OCI-LY7 (cell line): ENCODE data around the gene RNF213. TPM values are rescaled to one million over a fixed set of nuclear protein-coding genes. Genes with fewer than 3 reads are reported as not detected.

Experiments
- BruUV-seq: library from RNA; stranded (reverse); fragments of 400-500 nt; replicated peaks from 2 replicates; lab custom pipeline; 2021; lab: Mats Ljungman, UMichigan
- CTCF ChIA-PET: fragments of 300-600 bp; sonication (Branson Sonifier 250); formaldehyde crosslinking; loops from one replicate; lab custom pipeline; 2022; ENCODE audit warnings: antibody characterized with exemption; ENCODE audit not compliant: unreplicated experiment; lab: Charles Lee
- POLR2A ChIA-PET: fragments of 300-600 bp; sonication (Branson Sonifier 250); formaldehyde crosslinking; loops from one replicate; lab custom pipeline; 2022; ENCODE audit warnings: antibody characterized with exemption; lab: Charles Lee
- DNase-seq: peaks from one replicate; pipeline ENCODE4 v3.0.0-alpha.2; 2015; ENCODE audit warnings: low spot score
- H2AFZ ChIP-seq: fragments of 200-600 bp; sonication (generic), shearing (Covaris generic); 2 replicates; pipeline ENCODE4 v1.6.1; 2014; ENCODE audit warnings: mild to moderate bottlenecking, antibody characterized with exemption, low read length, moderate library complexity
- H3K27ac ChIP-seq: fragments of 200-600 bp; sonication (generic); 2 replicates; pipeline ENCODE4 v1.5.1; 2014; ENCODE audit warnings: mixed run types, low read depth, mild to moderate bottlenecking, moderate library complexity, low read length, inconsistent platforms; ENCODE audit not compliant: poor library complexity, severe bottlenecking
- H3K36me3 ChIP-seq: fragments of 200-600 bp; sonication (generic); 2 replicates; pipeline ENCODE4 v1.6.1; 2014; ENCODE audit warnings: mild to moderate bottlenecking, antibody characterized with exemption, low read length, moderate library complexity, mixed read lengths; ENCODE audit not compliant: insufficient read depth
- H3K4me1 ChIP-seq: fragments of 200-600 bp; sonication (generic); 2 replicates; pipeline ENCODE4 v1.5.1; 2014; ENCODE audit warnings: mild to moderate bottlenecking, low read length; ENCODE audit not compliant: insufficient read depth, poor library complexity, severe bottlenecking
- H3K4me2 ChIP-seq: fragments of 200-600 bp; sonication (generic); 2 replicates; pipeline ENCODE4 v1.6.1; 2014; ENCODE audit warnings: mild to moderate bottlenecking, low read length
- H3K4me3 ChIP-seq: fragments of 200-600 bp; sonication (generic); 2 replicates; pipeline ENCODE4 v1.5.1; 2014; ENCODE audit warnings: mild to moderate bottlenecking, low read depth, low read length; ENCODE audit not compliant: poor library complexity, severe bottlenecking
- H3K79me2 ChIP-seq: fragments of 200-600 bp; sonication (generic); 2 replicates; pipeline ENCODE4 v1.6.1; 2016; ENCODE audit warnings: low read depth, mild to moderate bottlenecking, low read length, moderate library complexity, mixed read lengths; ENCODE audit not compliant: insufficient read depth
- H3K9me2 ChIP-seq: fragments of 200-600 bp; sonication (generic); 2 replicates; pipeline ENCODE4 v1.6.1; 2016; ENCODE audit warnings: mild to moderate bottlenecking, low read length, mixed read lengths; ENCODE audit not compliant: insufficient read depth
- H3K9me3 ChIP-seq: fragments of 200-600 bp; sonication (generic); 2 replicates; pipeline ENCODE4 v1.6.1; 2014; ENCODE audit warnings: mild to moderate bottlenecking, mixed run types, low read length, mixed read lengths
- H4K20me1 ChIP-seq: fragments of 200-600 bp; sonication (generic); 2 replicates; pipeline ENCODE4 v1.6.1; 2014; ENCODE audit warnings: mild to moderate bottlenecking, antibody characterized with exemption, low read length, moderate library complexity, mixed read lengths; ENCODE audit not compliant: insufficient read depth
- CTCF ChIP-seq: fragments of 200-600 bp; sonication (generic); conservative IDR thresholded peaks from 2 replicates; pipeline ENCODE4 v1.5.1; 2014; ENCODE audit warnings: mild to moderate bottlenecking, antibody characterized with exemption, low read length, moderate library complexity, mixed read lengths
- EZH2phosphoT487 ChIP-seq: fragments of 200-600 bp; sonication (generic); IDR thresholded peaks from 2 replicates; pipeline ENCODE4 v1.6.1; 2018; ENCODE audit warnings: low read depth, borderline replicate concordance, mild to moderate bottlenecking, mixed run types, antibody characterized with exemption, low read length, moderate library complexity, mixed read lengths
- intact Hi-C: fragments of 100-400 bp; cut with micrococcal nuclease; formaldehyde crosslinking; loops from one replicate; pipeline ENCODE4 v1.10.0; 2022; ENCODE audit not compliant: unreplicated experiment
- total RNA-seq, 2 experiments: library from RNA; depleted of rRNA in 1 of 2; stranded (reverse); fragments of >200 nt in 1 of 2; shearing (Covaris generic) in 1 of 2; gene quantifications; 2 replicates each; pipeline ENCODE4 v1.2.3, GENCODE V29; 2014 to 2022

The RNF213 gene
- total RNA-seq, 2 experiments from 2014 or later, result 58.8 to 68.6 TPM

GRCh38 chr17:80246726-80247125 is 13.9 kb upstream of the RNF213 start:
- intact Hi-C loops, result no loop called here
- TF ChIP-seq CTCF, result no peak
- no peak for TF ChIP-seq EZH2phosphoT487
- Histone ChIP-seq H3K9me2 (no peaks in the 10 kb centered on the region), H4K20me1 (no peaks in the 10 kb centered on the region), H3K4me1 (no peaks in the 10 kb centered on the region), H3K9me3 (no peaks in the 10 kb centered on the region), H3K4me2 (no peak overlapping the region), H3K36me3 (no peaks in the 10 kb centered on the region), H3K27ac (no peak overlapping the region), H3K79me2 (no peaks in the 10 kb centered on the region), H2AFZ (no peak overlapping the region), H3K4me3 (no peak overlapping the region)
- BruUV-seq, result no TSS peak
- POLR2A ChIA-PET, result no interaction called here
- no peak for DNase-seq
- CTCF ChIA-PET, result no interaction called here

GRCh38 chr17:80247561-80247960 is 13.1 kb upstream of the RNF213 start:
- Histone ChIP-seq H4K20me1 (no peaks in the 10 kb centered on the region), H3K4me2 (no peak overlapping the region), H3K27ac (no peak overlapping the region), H3K79me2 (no peaks in the 10 kb centered on the region), H3K4me1 (no peaks in the 10 kb centered on the region), H2AFZ (no peak overlapping the region), H3K4me3 (no peak overlapping the region), H3K9me2 (no peaks in the 10 kb centered on the region), H3K9me3 (no peaks in the 10 kb centered on the region), H3K36me3 (no peaks in the 10 kb centered on the region)
- BruUV-seq, result no TSS peak
- TF ChIP-seq EZH2phosphoT487 (no peak), CTCF (no peak)
- no peak for DNase-seq
- intact Hi-C loops, result no loop called here
- POLR2A ChIA-PET, result no interaction called here
- CTCF ChIA-PET, result no interaction called here

GRCh38 chr17:80248001-80248893 is 12.4 kb upstream of the RNF213 start:
- intact Hi-C loops, result no loop called here
- H3K36me3 ChIP-seq, result no peaks in the 10 kb centered on the region
- H4K20me1 ChIP-seq, result no peaks in the 10 kb centered on the region
- no peaks in the 10 kb centered on the region for H3K4me1 ChIP-seq
- TF ChIP-seq EZH2phosphoT487 (no peak), CTCF (no peak)
- H3K27ac ChIP-seq, result no peak overlapping the region
- no peak for DNase-seq
- no peaks in the 10 kb centered on the region for H3K79me2 ChIP-seq
- H2AFZ ChIP-seq, result no peak overlapping the region
- CTCF ChIA-PET, result no interaction called here
- no peaks in the 10 kb centered on the region for H3K9me3 ChIP-seq
- H3K4me2 ChIP-seq, result no peak overlapping the region
- BruUV-seq, result no TSS peak
- H3K9me2 ChIP-seq, result no peaks in the 10 kb centered on the region
- POLR2A ChIA-PET, result no interaction called here
- H3K4me3 ChIP-seq, result no peak overlapping the region
